PC-9 (cell line): Measurements from ENCODE around the gene SUSD1. TPM values are rescaled to one million over a fixed set of nuclear protein-coding genes. Genes with fewer than 3 reads are reported as not detected.

Source experiments
- BruUV-seq: library from RNA; stranded (reverse); fragments of 400-500 nt; replicated peaks from 2 replicates; lab custom pipeline; 2021; lab: Mats Ljungman, UMichigan
- CTCF ChIA-PET: fragments of 300-600 bp; sonication (Branson Sonifier 250); formaldehyde crosslinking; loops from one replicate; lab custom pipeline; 2022; ENCODE audit warnings: antibody characterized with exemption; lab: Charles Lee
- POLR2A ChIA-PET: fragments of 300-600 bp; sonication (Branson Sonifier 250); formaldehyde crosslinking; loops from one replicate; lab custom pipeline; 2022; ENCODE audit warnings: antibody characterized with exemption; ENCODE audit not compliant: unreplicated experiment; lab: Charles Lee
- DNase-seq, 2 experiments: peaks; one replicate each; pipeline versions ENCODE4 v3.0.0 to v3.0.0-alpha.2; 2015 to 2022; ENCODE audit warnings: mixed read lengths in 1 of 2
- H2AFZ ChIP-seq: fragments of 200-600 bp; sonication (generic); 2 replicates; pipeline ENCODE4 v1.8.1; 2017; ENCODE audit warnings: antibody characterized with exemption
- H3F3A ChIP-seq: fragments of 200-600 bp; sonication (generic); 2 replicates; pipeline ENCODE4 v1.8.1; 2017; ENCODE audit warnings: antibody characterized with exemption, mild to moderate bottlenecking, low read depth; ENCODE audit not compliant: insufficient read depth
- H3K27ac ChIP-seq: fragments of 200-600 bp; sonication (generic); 2 replicates; pipeline ENCODE4 v1.6.1; 2016; ENCODE audit warnings: mixed run types
- H3K27me3 ChIP-seq: fragments of 200-600 bp; sonication (generic); 2 replicates; pipeline ENCODE4 v1.6.1; 2016; ENCODE audit warnings: low read depth, mixed run types; ENCODE audit not compliant: insufficient read depth
- H3K36me3 ChIP-seq: fragments of 200-600 bp; sonication (generic); 2 replicates; pipeline ENCODE4 v1.6.1; 2016; ENCODE audit warnings: low read depth, mixed run types
- H3K4me1 ChIP-seq: fragments of 200-600 bp; sonication (generic); replicated peaks from 2 replicates; pipeline ENCODE4 v1.6.1; 2016; ENCODE audit warnings: mixed run types; ENCODE audit not compliant: insufficient read depth
- H3K4me2 ChIP-seq: fragments of 200-600 bp; sonication (generic); 2 replicates; pipeline ENCODE4 v1.6.1; 2017; ENCODE audit warnings: mixed run types
- H3K4me3 ChIP-seq: fragments of 200-600 bp; sonication (generic); 2 replicates; pipeline ENCODE4 v1.6.1; 2016; ENCODE audit warnings: mixed run types
- H3K79me2 ChIP-seq: fragments of 200-600 bp; sonication (generic); 2 replicates; pipeline ENCODE4 v1.6.1; 2017; ENCODE audit warnings: low read depth, mixed run types
- H3K9me2 ChIP-seq: fragments of 200-600 bp; sonication (generic); 2 replicates; pipeline ENCODE4 v1.8.1; 2017; ENCODE audit warnings: mild to moderate bottlenecking; ENCODE audit not compliant: insufficient read depth
- H3K9me3 ChIP-seq: fragments of 200-600 bp; sonication (generic); 2 replicates; pipeline ENCODE4 v1.8.1; 2016; ENCODE audit warnings: low read depth; ENCODE audit not compliant: insufficient read depth
- H4K20me1 ChIP-seq: fragments of 200-600 bp; sonication (generic); 2 replicates; pipeline ENCODE4 v1.8.1; 2017; ENCODE audit not compliant: insufficient read depth
- CTCF ChIP-seq: fragments of 200-600 bp; sonication (generic); conservative IDR thresholded peaks from 2 replicates; pipeline ENCODE4 v1.6.1; 2017; ENCODE audit warnings: mixed run types, antibody characterized with exemption, mild to moderate bottlenecking, moderate library complexity
- EZH2 ChIP-seq: fragments of 200-600 bp; sonication (generic); IDR thresholded peaks from 2 replicates; pipeline ENCODE4 v1.8.0; 2017; ENCODE audit warnings: antibody characterized with exemption, low read depth
- intact Hi-C: fragments of 100-400 bp; cut with micrococcal nuclease; formaldehyde crosslinking; loops from one replicate; pipeline ENCODE4 v1.10.0; 2022; ENCODE audit not compliant: unreplicated experiment
- total RNA-seq: library from RNA; stranded (reverse); gene quantifications from 2 replicates; pipeline ENCODE4 v1.2.3, GENCODE V29; 2021

Gene SUSD1
- total RNA-seq, 1 experiment from 2014 or later: 23.2 TPM

- intact Hi-C loops: no loop called here
- H4K20me1 ChIP-seq: no peaks in the 10 kb centered on the region
- H3K9me2 ChIP-seq: no peaks in the 10 kb centered on the region
- no TSS peak for BruUV-seq
- H3K4me1 ChIP-seq: peaks cover 28% of the 10 kb centered on the region
- peaks cover 3% of the 10 kb centered on the region; the same call in 1 of the 2 replicates for H3K36me3 ChIP-seq
- no peak for DNase-seq
- ChIA-PET CTCF (no interaction called here), POLR2A (no interaction called here)
- TF ChIP-seq EZH2: no peak
- TF ChIP-seq CTCF: no peak
- no peaks in the 10 kb centered on the region for H3K27me3 ChIP-seq
- H3F3A ChIP-seq: peaks cover 17% of the 10 kb centered on the region
- H3K27ac ChIP-seq: no peak overlapping the region
- no peak overlapping the region for H2AFZ ChIP-seq
- H3K4me2 ChIP-seq: no peak overlapping the region
- H3K79me2 ChIP-seq: no peaks in the 10 kb centered on the region
- H3K9me3 ChIP-seq: peaks cover 7% of the 10 kb centered on the region; the same call in 1 of the 2 replicates
- no peak overlapping the region for H3K4me3 ChIP-seq
These were observed 139.8 kb downstream of the SUSD1 start for GRCh38 chr9:112035166-112035826.

GRCh38 chr9:112034216-112034611 lies 140.9 kb downstream of the SUSD1 start:
- ChIA-PET CTCF (interaction anchor here (0.6 kb wide), 1 partner anchor 41 kb away, joined by 3 read pairs; no protein-coding TSS in a partner anchor), POLR2A (interaction anchor here (0.6 kb wide), 1 partner anchor 40 kb away, joined by 3 read pairs; no protein-coding TSS in a partner anchor)
- peaks cover 37% of the 10 kb centered on the region for H3K4me1 ChIP-seq
- no peaks in the 10 kb centered on the region for H4K20me1 ChIP-seq
- no peaks in the 10 kb centered on the region for H3K27me3 ChIP-seq
- H3F3A ChIP-seq: peaks cover 23% of the 10 kb centered on the region
- TF ChIP-seq EZH2 (no peak), CTCF (no peak)
- intact Hi-C loops: loop anchor here (5.0 kb wide), 1 partner anchor 138 kb away; no protein-coding TSS in a partner anchor
- no peak overlapping the region for H3K4me3 ChIP-seq
- no peaks in the 10 kb centered on the region; the same call in 1 of the 2 replicates for H3K36me3 ChIP-seq
- no TSS peak for BruUV-seq
- H3K9me3 ChIP-seq: peaks cover 7% of the 10 kb centered on the region; the same call in 1 of the 2 replicates
- no peak overlapping the region for H3K4me2 ChIP-seq
- no peak for DNase-seq
- H3K79me2 ChIP-seq: no peaks in the 10 kb centered on the region
- no peak overlapping the region for H2AFZ ChIP-seq
- no peaks in the 10 kb centered on the region for H3K9me2 ChIP-seq
- H3K27ac ChIP-seq: no peak overlapping the region

GRCh38 chr9:112033237-112034215 lies 141.6 kb downstream of the SUSD1 start:
- ChIA-PET CTCF (interaction anchor here (0.6 kb wide), 1 partner anchor 40 kb away, joined by 3 read pairs; no protein-coding TSS in a partner anchor), POLR2A (no interaction called here)
- no TSS peak for BruUV-seq
- DNase-seq: no peak
- Histone ChIP-seq H3K27ac (no peak overlapping the region), H3K27me3 (no peaks in the 10 kb centered on the region), H3K9me2 (no peaks in the 10 kb centered on the region), H3K79me2 (no peaks in the 10 kb centered on the region), H4K20me1 (no peaks in the 10 kb centered on the region), H2AFZ (no peak overlapping the region), H3K36me3 (no peaks in the 10 kb centered on the region), H3K4me3 (no peak overlapping the region), H3K4me2 (no peak overlapping the region), H3K9me3 (peaks cover 7% of the 10 kb centered on the region; the same call in 1 of the 2 replicates), H3F3A (peaks cover 30% of the 10 kb centered on the region), H3K4me1 (peaks cover 44% of the 10 kb centered on the region)
- intact Hi-C loops: loop anchor here (5.0 kb wide), 1 partner anchor 139 kb away; no protein-coding TSS in a partner anchor
- TF ChIP-seq CTCF (no peak), EZH2 (no peak)
